K562 (cell line): ENCODE results near the gene CNKSR1. TPM values are rescaled to one million over a fixed set of nuclear protein-coding genes. Genes with fewer than 3 reads are reported as not detected.

Experiments used
- ATF1 ChIP-seq, 2 experiments: fragments of 450-650 bp in 1 of 2; IDR thresholded peaks; 2 replicates each; pipeline ENCODE4 v1.6.1; 2016; ENCODE audit warnings: missing compliant biosample characterization in 1 of 2, missing genetic modification characterization in 1 of 2
- CBX1 ChIP-seq: sonication (generic); IDR thresholded peaks from 2 replicates; pipeline ENCODE4 v1.6.1; 2016; ENCODE audit warnings: antibody characterized with exemption, low read depth, mild to moderate bottlenecking
- PTBP1 ChIP-seq: fragments of 200-400 bp; formaldehyde crosslinking; IDR thresholded peaks from 2 replicates; pipeline ENCODE4 v1.6.1; 2017; ENCODE audit warnings: low read depth, low read length
- RFX5 ChIP-seq: IDR thresholded peaks from 2 replicates; pipeline ENCODE4 v1.6.1; 2011; ENCODE audit warnings: low read depth, mild to moderate bottlenecking, improper control_type of control experiment, low read length
- TBP ChIP-seq: optimal IDR thresholded peaks from 2 replicates; pipeline ENCODE3; 2011; ENCODE audit warnings: low read depth, low read length, improper control_type of control experiment
- XRCC4 ChIP-seq: IDR thresholded peaks from one replicate; pipeline ENCODE4 v1.6.1; 2011; ENCODE audit not compliant: insufficient read depth, insufficient read length; ENCODE audit errors: extremely low read depth
- ZBTB1 ChIP-seq: sonication (generic); formaldehyde crosslinking; IDR thresholded peaks from 2 replicates; pipeline ENCODE4 v1.8.1; 2023; ENCODE audit warnings: missing genetic modification reagents, low read depth, mild to moderate bottlenecking, borderline replicate concordance
- ZNF274 ChIP-seq: IDR thresholded peaks from 2 replicates; pipeline ENCODE4 v1.6.1; 2011; ENCODE audit warnings: low read depth, mild to moderate bottlenecking, low read length, moderate library complexity, borderline replicate concordance
- polyA plus RNA-seq, 8 experiments: library from polyadenylated mRNA; depleted of rRNA in 4 of 8; stranded (reverse) in 5 of 8; unstranded in 3 of 8; fragments of >200 nt; fragmentation: Nextera tagmentation in 2 of 8; fragmentation: Illumina TruSeq in 1 of 8; extraction: Ambion mirVana in 2 of 8; extraction: Trizol in 1 of 8; gene quantifications; 2 replicates each; pipeline versions ENCODE4 v1.2.1 to v1.2.3, GENCODE V29; 2011 to 2014; ENCODE audit warnings: inconsistent platforms in 1 of 8, missing spikeins in 1 of 8
- total RNA-seq, 7 experiments: library from RNA; depleted of rRNA in 6 of 7; stranded (reverse); fragments of >200 nt in 6 of 7; fragmentation: Illumina TruSeq in 2 of 7; extraction: Trizol in 2 of 7; gene quantifications; 2 replicates each; pipeline versions ENCODE4 v1.2.1 to v1.2.3, GENCODE V29; 2011 to 2021; ENCODE audit warnings: low replicate concordance in 1 of 7
- TF ChIP-seq, protein P1 (sequence below): fragments of 450-650 bp; IDR thresholded peaks from 2 replicates; pipeline ENCODE4 v1.7.1; 2018; ENCODE audit warnings: mild to moderate bottlenecking, low read depth; ENCODE audit not compliant: partially characterized antibody
- TF ChIP-seq, protein P2 (sequence below): sonication (generic); formaldehyde crosslinking; IDR thresholded peaks from 2 replicates; pipeline ENCODE4 v1.8.0; 2022; ENCODE audit warnings: mild to moderate bottlenecking, missing genetic modification reagents
- TF ChIP-seq, protein P3 (sequence below): sonication (generic); formaldehyde crosslinking; IDR thresholded peaks from 2 replicates; pipeline ENCODE4 v1.9.0; 2022; ENCODE audit warnings: mild to moderate bottlenecking, missing genetic modification reagents
- TF ChIP-seq, protein P4 (sequence below), 2 experiments: fragments of 150-350 bp in 1 of 2; IDR thresholded peaks; 2 replicates each; pipeline ENCODE4 v1.6.1; 2012 to 2016; ENCODE audit warnings: low read depth in 2 of 2, low read length in 2 of 2, mild to moderate bottlenecking in 1 of 2, moderate library complexity in 1 of 2
- TF ChIP-seq, protein P5 (sequence below): fragments of 250-450 bp; sonication (Bioruptor Pico); IDR thresholded peaks from 2 replicates; pipeline ENCODE4 v1.4.0; 2020; ENCODE audit warnings: mild to moderate bottlenecking

CNKSR1 gene
- total and polyA plus RNA-seq, 9 of the 15 experiments (the other 6 are each of a cell fraction or from before 2014, with no cell fraction given): 0.03 to 2.8 (median 1.1) TPM

DNA sequence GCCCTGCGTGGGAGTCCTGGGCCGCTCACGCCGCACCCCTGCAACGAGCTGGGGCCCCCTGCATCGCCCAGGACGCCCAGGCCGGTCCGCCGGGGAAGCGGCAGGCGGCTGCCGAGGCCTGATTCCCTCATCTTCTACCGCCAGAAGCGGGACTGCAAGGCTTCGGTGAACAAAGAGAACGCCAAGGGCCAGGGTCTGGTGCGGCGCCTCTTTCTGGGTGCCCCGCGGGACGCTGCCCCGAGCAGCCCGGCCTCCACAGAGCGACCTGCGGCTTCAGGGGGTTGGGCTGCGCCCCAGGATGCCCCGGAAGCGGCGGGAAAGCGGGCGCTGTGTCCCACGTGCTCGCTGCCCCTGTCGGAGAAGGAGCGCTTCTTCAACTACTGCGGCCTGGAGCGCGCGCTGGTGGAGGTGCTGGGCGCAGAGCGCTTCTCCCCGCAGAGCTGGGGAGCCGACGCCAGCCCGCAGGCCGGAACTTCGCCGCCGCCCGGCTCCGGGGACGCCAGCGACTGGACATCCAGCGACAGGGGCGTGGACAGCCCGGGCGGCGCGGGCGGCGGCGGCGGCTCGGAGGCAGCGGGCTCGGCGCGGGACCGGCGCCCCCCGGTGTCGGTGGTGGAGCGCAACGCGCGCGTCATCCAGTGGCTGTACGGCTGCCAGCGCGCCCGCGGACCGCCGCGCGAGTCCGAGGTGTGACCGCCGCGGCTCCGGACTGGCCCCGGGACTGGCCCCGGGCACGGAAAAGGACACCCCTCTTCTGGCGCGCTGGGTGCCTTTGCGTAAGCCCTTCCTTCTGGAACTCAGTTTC lies 15.7 kb upstream of the CNKSR1 start (continued):
- TF ChIP-seq, protein P1, sequence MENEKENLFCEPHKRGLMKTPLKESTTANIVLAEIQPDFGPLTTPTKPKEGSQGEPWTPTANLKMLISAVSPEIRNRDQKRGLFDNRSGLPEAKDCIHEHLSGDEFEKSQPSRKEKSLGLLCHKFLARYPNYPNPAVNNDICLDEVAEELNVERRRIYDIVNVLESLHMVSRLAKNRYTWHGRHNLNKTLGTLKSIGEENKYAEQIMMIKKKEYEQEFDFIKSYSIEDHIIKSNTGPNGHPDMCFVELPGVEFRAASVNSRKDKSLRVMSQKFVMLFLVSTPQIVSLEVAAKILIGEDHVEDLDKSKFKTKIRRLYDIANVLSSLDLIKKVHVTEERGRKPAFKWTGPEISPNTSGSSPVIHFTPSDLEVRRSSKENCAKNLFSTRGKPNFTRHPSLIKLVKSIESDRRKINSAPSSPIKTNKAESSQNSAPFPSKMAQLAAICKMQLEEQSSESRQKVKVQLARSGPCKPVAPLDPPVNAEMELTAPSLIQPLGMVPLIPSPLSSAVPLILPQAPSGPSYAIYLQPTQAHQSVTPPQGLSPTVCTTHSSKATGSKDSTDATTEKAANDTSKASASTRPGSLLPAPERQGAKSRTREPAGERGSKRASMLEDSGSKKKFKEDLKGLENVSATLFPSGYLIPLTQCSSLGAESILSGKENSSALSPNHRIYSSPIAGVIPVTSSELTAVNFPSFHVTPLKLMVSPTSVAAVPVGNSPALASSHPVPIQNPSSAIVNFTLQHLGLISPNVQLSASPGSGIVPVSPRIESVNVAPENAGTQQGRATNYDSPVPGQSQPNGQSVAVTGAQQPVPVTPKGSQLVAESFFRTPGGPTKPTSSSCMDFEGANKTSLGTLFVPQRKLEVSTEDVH: no peak
- no peak for TF ChIP-seq RFX5
- TF ChIP-seq ATF1 (CRISPR knock-in tag; IDR thresholded peaks at IDR 0.05): no peak
- peak; percentile 69 for TF ChIP-seq ATF1 (tag; IDR thresholded peaks at IDR 0.05)
- TF ChIP-seq ZBTB1 (CRISPR knock-in tag): peak; percentile 78
- no peak for TF ChIP-seq XRCC4
- TF ChIP-seq, protein P2, sequence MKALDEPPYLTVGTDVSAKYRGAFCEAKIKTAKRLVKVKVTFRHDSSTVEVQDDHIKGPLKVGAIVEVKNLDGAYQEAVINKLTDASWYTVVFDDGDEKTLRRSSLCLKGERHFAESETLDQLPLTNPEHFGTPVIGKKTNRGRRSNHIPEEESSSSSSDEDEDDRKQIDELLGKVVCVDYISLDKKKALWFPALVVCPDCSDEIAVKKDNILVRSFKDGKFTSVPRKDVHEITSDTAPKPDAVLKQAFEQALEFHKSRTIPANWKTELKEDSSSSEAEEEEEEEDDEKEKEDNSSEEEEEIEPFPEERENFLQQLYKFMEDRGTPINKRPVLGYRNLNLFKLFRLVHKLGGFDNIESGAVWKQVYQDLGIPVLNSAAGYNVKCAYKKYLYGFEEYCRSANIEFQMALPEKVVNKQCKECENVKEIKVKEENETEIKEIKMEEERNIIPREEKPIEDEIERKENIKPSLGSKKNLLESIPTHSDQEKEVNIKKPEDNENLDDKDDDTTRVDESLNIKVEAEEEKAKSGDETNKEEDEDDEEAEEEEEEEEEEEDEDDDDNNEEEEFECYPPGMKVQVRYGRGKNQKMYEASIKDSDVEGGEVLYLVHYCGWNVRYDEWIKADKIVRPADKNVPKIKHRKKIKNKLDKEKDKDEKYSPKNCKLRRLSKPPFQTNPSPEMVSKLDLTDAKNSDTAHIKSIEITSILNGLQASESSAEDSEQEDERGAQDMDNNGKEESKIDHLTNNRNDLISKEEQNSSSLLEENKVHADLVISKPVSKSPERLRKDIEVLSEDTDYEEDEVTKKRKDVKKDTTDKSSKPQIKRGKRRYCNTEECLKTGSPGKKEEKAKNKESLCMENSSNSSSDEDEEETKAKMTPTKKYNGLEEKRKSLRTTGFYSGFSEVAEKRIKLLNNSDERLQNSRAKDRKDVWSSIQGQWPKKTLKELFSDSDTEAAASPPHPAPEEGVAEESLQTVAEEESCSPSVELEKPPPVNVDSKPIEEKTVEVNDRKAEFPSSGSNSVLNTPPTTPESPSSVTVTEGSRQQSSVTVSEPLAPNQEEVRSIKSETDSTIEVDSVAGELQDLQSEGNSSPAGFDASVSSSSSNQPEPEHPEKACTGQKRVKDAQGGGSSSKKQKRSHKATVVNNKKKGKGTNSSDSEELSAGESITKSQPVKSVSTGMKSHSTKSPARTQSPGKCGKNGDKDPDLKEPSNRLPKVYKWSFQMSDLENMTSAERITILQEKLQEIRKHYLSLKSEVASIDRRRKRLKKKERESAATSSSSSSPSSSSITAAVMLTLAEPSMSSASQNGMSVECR (CRISPR knock-in tag): peak; percentile 88
- TF ChIP-seq ZNF274: no peak
- TF ChIP-seq, protein P3, sequence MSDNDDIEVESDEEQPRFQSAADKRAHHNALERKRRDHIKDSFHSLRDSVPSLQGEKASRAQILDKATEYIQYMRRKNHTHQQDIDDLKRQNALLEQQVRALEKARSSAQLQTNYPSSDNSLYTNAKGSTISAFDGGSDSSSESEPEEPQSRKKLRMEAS (CRISPR knock-in tag): peak; percentile 99
- TF ChIP-seq, protein P4, sequence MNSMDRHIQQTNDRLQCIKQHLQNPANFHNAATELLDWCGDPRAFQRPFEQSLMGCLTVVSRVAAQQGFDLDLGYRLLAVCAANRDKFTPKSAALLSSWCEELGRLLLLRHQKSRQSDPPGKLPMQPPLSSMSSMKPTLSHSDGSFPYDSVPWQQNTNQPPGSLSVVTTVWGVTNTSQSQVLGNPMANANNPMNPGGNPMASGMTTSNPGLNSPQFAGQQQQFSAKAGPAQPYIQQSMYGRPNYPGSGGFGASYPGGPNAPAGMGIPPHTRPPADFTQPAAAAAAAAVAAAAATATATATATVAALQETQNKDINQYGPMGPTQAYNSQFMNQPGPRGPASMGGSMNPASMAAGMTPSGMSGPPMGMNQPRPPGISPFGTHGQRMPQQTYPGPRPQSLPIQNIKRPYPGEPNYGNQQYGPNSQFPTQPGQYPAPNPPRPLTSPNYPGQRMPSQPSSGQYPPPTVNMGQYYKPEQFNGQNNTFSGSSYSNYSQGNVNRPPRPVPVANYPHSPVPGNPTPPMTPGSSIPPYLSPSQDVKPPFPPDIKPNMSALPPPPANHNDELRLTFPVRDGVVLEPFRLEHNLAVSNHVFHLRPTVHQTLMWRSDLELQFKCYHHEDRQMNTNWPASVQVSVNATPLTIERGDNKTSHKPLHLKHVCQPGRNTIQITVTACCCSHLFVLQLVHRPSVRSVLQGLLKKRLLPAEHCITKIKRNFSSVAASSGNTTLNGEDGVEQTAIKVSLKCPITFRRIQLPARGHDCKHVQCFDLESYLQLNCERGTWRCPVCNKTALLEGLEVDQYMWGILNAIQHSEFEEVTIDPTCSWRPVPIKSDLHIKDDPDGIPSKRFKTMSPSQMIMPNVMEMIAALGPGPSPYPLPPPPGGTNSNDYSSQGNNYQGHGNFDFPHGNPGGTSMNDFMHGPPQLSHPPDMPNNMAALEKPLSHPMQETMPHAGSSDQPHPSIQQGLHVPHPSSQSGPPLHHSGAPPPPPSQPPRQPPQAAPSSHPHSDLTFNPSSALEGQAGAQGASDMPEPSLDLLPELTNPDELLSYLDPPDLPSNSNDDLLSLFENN (IDR thresholded peaks at IDR 0.05; ENCODE audit: low read depth in 2 of 2, low read length in 2 of 2): no peak
- TF ChIP-seq, protein P5, sequence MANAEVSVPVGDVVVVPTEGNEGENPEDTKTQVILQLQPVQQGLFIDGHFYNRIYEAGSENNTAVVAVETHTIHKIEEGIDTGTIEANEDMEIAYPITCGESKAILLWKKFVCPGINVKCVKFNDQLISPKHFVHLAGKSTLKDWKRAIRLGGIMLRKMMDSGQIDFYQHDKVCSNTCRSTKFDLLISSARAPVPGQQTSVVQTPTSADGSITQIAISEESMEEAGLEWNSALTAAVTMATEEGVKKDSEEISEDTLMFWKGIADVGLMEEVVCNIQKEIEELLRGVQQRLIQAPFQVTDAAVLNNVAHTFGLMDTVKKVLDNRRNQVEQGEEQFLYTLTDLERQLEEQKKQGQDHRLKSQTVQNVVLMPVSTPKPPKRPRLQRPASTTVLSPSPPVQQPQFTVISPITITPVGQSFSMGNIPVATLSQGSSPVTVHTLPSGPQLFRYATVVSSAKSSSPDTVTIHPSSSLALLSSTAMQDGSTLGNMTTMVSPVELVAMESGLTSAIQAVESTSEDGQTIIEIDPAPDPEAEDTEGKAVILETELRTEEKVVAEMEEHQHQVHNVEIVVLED (CRISPR knock-in tag): peak; percentile 41; the same call in 1 of the 2 replicates
- TF ChIP-seq CBX1: peak; percentile 64; the same call in 1 of the 2 replicates
- TF ChIP-seq TBP: peak; percentile 52
- no peak for TF ChIP-seq PTBP1
